HepG2 (cell line): ENCODE data around the gene WTAP. TPM values are rescaled to one million over a fixed set of nuclear protein-coding genes. Genes with fewer than 3 reads are reported as not detected.
A peak's percentile ranks its signal among the peaks of the same experiment; 100 is the strongest.

Experiments
- BRD4 ChIP-seq: sonication (generic); formaldehyde crosslinking; IDR thresholded peaks from 2 replicates; pipeline ENCODE4 v1.4.0; 2020; ENCODE audit warnings: missing genetic modification reagents
- E2F5 ChIP-seq: sonication (generic); formaldehyde crosslinking; conservative IDR thresholded peaks from 2 replicates; pipeline ENCODE4 v1.4.0; 2020; ENCODE audit warnings: missing genetic modification reagents
- FIP1L1 ChIP-seq: fragments of 200-400 bp; formaldehyde crosslinking; IDR thresholded peaks from 2 replicates; pipeline ENCODE4 v1.6.1; 2018; ENCODE audit warnings: low read depth, mild to moderate bottlenecking, low read length, moderate library complexity, borderline replicate concordance; ENCODE audit not compliant: insufficient read depth
- HNF1B ChIP-seq: sonication (generic); formaldehyde crosslinking; IDR thresholded peaks from 2 replicates; pipeline ENCODE4 v1.5.1; 2020; ENCODE audit warnings: mild to moderate bottlenecking, moderate library complexity, missing genetic modification reagents
- HNRNPL ChIP-seq: fragments of 200-400 bp; formaldehyde crosslinking; IDR thresholded peaks from 2 replicates; pipeline ENCODE4 v1.6.1; 2017; ENCODE audit warnings: mild to moderate bottlenecking, low read depth, low read length
- MZF1 ChIP-seq: sonication (generic); formaldehyde crosslinking; IDR thresholded peaks from 2 replicates; pipeline ENCODE4 v1.8.1; 2023; ENCODE audit warnings: mild to moderate bottlenecking, missing genetic modification reagents, borderline replicate concordance
- PLSCR1 ChIP-seq: sonication (generic); formaldehyde crosslinking; IDR thresholded peaks from 2 replicates; pipeline ENCODE4 v1.5.0; 2020; ENCODE audit warnings: missing genetic modification reagents, mild to moderate bottlenecking, borderline replicate concordance
- SIX4 ChIP-seq: sonication (generic); formaldehyde crosslinking; IDR thresholded peaks from 2 replicates; pipeline ENCODE4 v1.4.0; 2020; ENCODE audit warnings: missing genetic modification reagents
- SSRP1 ChIP-seq: IDR thresholded peaks from 2 replicates; pipeline ENCODE4 v1.6.1; 2016; ENCODE audit warnings: control low read depth
- TAF15 ChIP-seq: fragments of 200-400 bp; formaldehyde crosslinking; IDR thresholded peaks from one replicate; pipeline ENCODE4 v1.6.1; 2018; ENCODE audit warnings: mild to moderate bottlenecking, low read depth, low read length; ENCODE audit not compliant: poor library complexity, severe bottlenecking
- THRA ChIP-seq: sonication (generic); formaldehyde crosslinking; IDR thresholded peaks from 2 replicates; pipeline ENCODE4 v1.4.0; 2020; ENCODE audit warnings: missing genetic modification reagents, borderline replicate concordance
- ZBTB20 ChIP-seq: sonication (generic); formaldehyde crosslinking; IDR thresholded peaks from 2 replicates; pipeline ENCODE4 v1.8.1; 2023; ENCODE audit warnings: missing genetic modification reagents, low read depth, mild to moderate bottlenecking, borderline replicate concordance
- ZFP36L1 ChIP-seq: sonication (generic); formaldehyde crosslinking; IDR thresholded peaks from 2 replicates; pipeline ENCODE4 v1.8.0; 2022; ENCODE audit warnings: mild to moderate bottlenecking, missing genetic modification reagents, moderate library complexity
- ZFY ChIP-seq: sonication (generic); formaldehyde crosslinking; IDR thresholded peaks from 2 replicates; pipeline ENCODE4 v1.4.0; 2020; ENCODE audit warnings: missing genetic modification reagents
- ZNF10 ChIP-seq: sonication (generic); formaldehyde crosslinking; IDR thresholded peaks from 2 replicates; pipeline ENCODE4 v1.4.0; 2020; ENCODE audit warnings: mild to moderate bottlenecking, low read depth, missing genetic modification reagents, borderline replicate concordance
- ZNF101 ChIP-seq: sonication (generic); formaldehyde crosslinking; IDR thresholded peaks from 2 replicates; pipeline ENCODE4 v1.4.0; 2020; ENCODE audit warnings: mild to moderate bottlenecking, low read depth, missing genetic modification reagents, borderline replicate concordance
- ZNF230 ChIP-seq: sonication (generic); formaldehyde crosslinking; IDR thresholded peaks from 2 replicates; pipeline ENCODE4 v1.4.0; 2020; ENCODE audit warnings: mild to moderate bottlenecking, missing genetic modification reagents
- ZNF253 ChIP-seq: sonication (generic); formaldehyde crosslinking; IDR thresholded peaks from 2 replicates; pipeline ENCODE4 v1.8.0; 2022; ENCODE audit warnings: mild to moderate bottlenecking, missing genetic modification reagents, borderline replicate concordance
- ZNF3 ChIP-seq: IDR thresholded peaks from 2 replicates; pipeline ENCODE4 v1.7.0; 2017; ENCODE audit warnings: inconsistent platforms
- ZNF563 ChIP-seq: sonication (generic); formaldehyde crosslinking; IDR thresholded peaks from 2 replicates; pipeline ENCODE4 v1.8.0; 2022; ENCODE audit warnings: mild to moderate bottlenecking, moderate library complexity, missing genetic modification reagents
- ZNF572 ChIP-seq: sonication (generic); formaldehyde crosslinking; IDR thresholded peaks from 2 replicates; pipeline ENCODE4 v1.5.1; 2020; ENCODE audit warnings: mild to moderate bottlenecking, missing genetic modification reagents
- ZNF597 ChIP-seq: sonication (generic); formaldehyde crosslinking; IDR thresholded peaks from 2 replicates; pipeline ENCODE4 v1.5.0; 2020; ENCODE audit warnings: missing genetic modification reagents
- ZNF781 ChIP-seq: sonication (generic); formaldehyde crosslinking; IDR thresholded peaks from 2 replicates; pipeline ENCODE4 v1.5.1; 2020; ENCODE audit warnings: borderline replicate concordance, mild to moderate bottlenecking, missing genetic modification reagents; ENCODE audit errors: not compliant biosample characterization
- polyA plus RNA-seq, 8 experiments: library from polyadenylated mRNA; depleted of rRNA in 3 of 8; stranded (reverse) in 7 of 8; unstranded in 1 of 8; fragments of >200 nt; fragmentation: Illumina TruSeq in 4 of 8; extraction: Trizol in 4 of 8; gene quantifications; 2 replicates each; pipeline versions ENCODE4 v1.2.1 to v1.2.3, GENCODE V29; 2011 to 2016; ENCODE audit warnings: low read depth in 4 of 8, missing spikeins in 1 of 8, mixed read lengths in 1 of 8; ENCODE audit not compliant: insufficient read depth in 1 of 8
- total RNA-seq, 5 experiments: library from RNA; depleted of rRNA; stranded (reverse); fragments of >200 nt; fragmentation: Illumina TruSeq; extraction: Trizol; gene quantifications; 2 replicates each; pipeline ENCODE4 v1.2.3, GENCODE V29; 2016; ENCODE audit warnings: low read depth in 1 of 5

Gene WTAP
- total and polyA plus RNA-seq, 2 of the 13 experiments (the other 11 are each of a cell fraction or from before 2014, with no cell fraction given): 31.6 to 167 TPM

- TF ChIP-seq ZNF563 (CRISPR knock-in tag) (0 out of 2 replicates have a peak, but pooled peaks have one; percentile 47), ZBTB20 (CRISPR knock-in tag) (0 out of 2 replicates have a peak, but pooled peaks have one; percentile 33), ZNF572 (CRISPR knock-in tag) (no peak), ZNF3 (0 out of 2 replicates have a peak, but pooled peaks have one; percentile 14), TAF15 (peak; percentile 78), SIX4 (CRISPR knock-in tag) (peak; percentile 41; the same call in 1 of the 2 replicates), THRA (CRISPR knock-in tag) (no peak), ZNF253 (CRISPR knock-in tag) (no peak), PLSCR1 (CRISPR knock-in tag) (peak; percentile 77; the same call in 1 of the 2 replicates), HNRNPL (0 out of 2 replicates have a peak, but pooled peaks have one; percentile 47), HNF1B (CRISPR knock-in tag) (0 out of 2 replicates have a peak, but pooled peaks have one; percentile 22), ZNF597 (CRISPR knock-in tag) (no peak), BRD4 (CRISPR knock-in tag) (peak; percentile 30; the same call in 1 of the 2 replicates), MZF1 (no peak), SSRP1 (CRISPR knock-in tag) (0 out of 2 replicates have a peak, but pooled peaks have one; percentile 35), ZFY (no peak; the same call in none of the 2 replicates), ZFP36L1 (CRISPR knock-in tag) (no peak), ZNF230 (CRISPR knock-in tag) (peak; percentile 44; the same call in 1 of the 2 replicates), ZNF10 (no peak), ZNF101 (CRISPR knock-in tag) (no peak), FIP1L1 (0 out of 2 replicates have a peak, but pooled peaks have one; percentile 74), E2F5 (CRISPR knock-in tag) (peak; percentile 71; the same call in 1 of the 2 replicates), ZNF781 (CRISPR knock-in tag) (peak; percentile 51)
Observed at GRCh38 chr6:159727717-159728445, 575 bp downstream of the WTAP start (continued).
